A549 (cell line): Measurements from ENCODE around the gene ACOXL. TPM values are rescaled to one million over a fixed set of nuclear protein-coding genes. Genes with fewer than 3 reads are reported as not detected.

ENCODE experiments used
- ATAC-seq, 2 experiments: fragments of 200-7000 bp in 1 of 2; fragments of >200 bp in 1 of 2; cut with Nextera tagmentation in 1 of 2; cut with Tn5 transposase in 1 of 2; 3 replicates each; pipeline versions ENCODE4 v1.8.0 to v1.9.1; 2018 to 2020; ENCODE audit warnings: mild to moderate bottlenecking in 1 of 2, moderate library complexity in 1 of 2
- CTCF ChIA-PET: fragments of 300-600 bp; sonication (Branson Sonifier 250); formaldehyde crosslinking; extraction: SDS; loops from one replicate; lab custom pipeline; 2021; ENCODE audit warnings: antibody characterized with exemption, inconsistent platforms; lab: Yijun Ruan, JAX
- POLR2A ChIA-PET: fragments of 350-600 bp; formaldehyde crosslinking; extraction: SDS; loops from one replicate; lab custom pipeline; 2021; ENCODE audit warnings: antibody characterized with exemption, inconsistent platforms; lab: Yijun Ruan, JAX
- DNase-seq, 2 experiments: peaks; one replicate each; pipeline versions ENCODE4 v3.0.0 to v3.0.0-alpha.2; 2011 to 2016; ENCODE audit warnings: low read depth in 1 of 2, low spot score in 1 of 2
- FAIRE-seq: peaks from 2 replicates; lab custom pipeline; 2011; peaks lifted over from hg19 to GRCh38; lab: Jason Lieb, UNC
- H3K27ac ChIP-seq, 2 experiments: fragments of >200 bp; sonication (Bioruptor Twin); formaldehyde crosslinking; 3 replicates each; pipeline ENCODE4 v1.5.1; 2016 to 2017
- H3K4me1 ChIP-seq: fragments of >200 bp; sonication (Bioruptor Twin); formaldehyde crosslinking; 3 replicates; pipeline ENCODE4 v1.6.1; 2016
- H3K4me2 ChIP-seq: fragments of >200 bp; sonication (Bioruptor Twin); formaldehyde crosslinking; 3 replicates; pipeline ENCODE4 v1.6.1; 2016
- H3K4me3 ChIP-seq: fragments of >200 bp; sonication (Bioruptor Twin); formaldehyde crosslinking; 3 replicates; pipeline ENCODE4 v1.5.1; 2016
- H3K9me3 ChIP-seq: fragments of >200 bp; sonication (Bioruptor Twin); formaldehyde crosslinking; 3 replicates; pipeline ENCODE4 v1.6.1; 2016
- ATOH8 ChIP-seq: fragments of 250-450 bp; sonication (Bioruptor Pico); IDR thresholded peaks from 2 replicates; pipeline ENCODE4 v1.5.0; 2020; ENCODE audit warnings: low read depth, mild to moderate bottlenecking, moderate library complexity
- CEBPB ChIP-seq, 2 experiments: fragments of >200 bp in 1 of 2; sonication (Bioruptor Twin) in 1 of 2; formaldehyde crosslinking in 1 of 2; IDR thresholded peaks; 2 replicates each; pipeline ENCODE4 v1.6.1; 2012 to 2016
- CTCF ChIP-seq: fragments of >200 bp; sonication (Bioruptor Twin); formaldehyde crosslinking; IDR thresholded peaks from 3 replicates; pipeline ENCODE4 v1.5.1; 2016
- E2F6 ChIP-seq: IDR thresholded peaks from 2 replicates; pipeline ENCODE4 v1.6.1; 2012; ENCODE audit warnings: low read depth, borderline replicate concordance
- ELK1 ChIP-seq: fragments of 150-350 bp; IDR thresholded peaks from 2 replicates; pipeline ENCODE4 v1.6.1; 2014; ENCODE audit warnings: low read depth, mild to moderate bottlenecking, low read length
- ESRRA ChIP-seq: fragments of 150-350 bp; IDR thresholded peaks from 2 replicates; pipeline ENCODE4 v1.6.1; 2014; ENCODE audit warnings: mild to moderate bottlenecking, low read length, borderline replicate concordance
- FOSB ChIP-seq: fragments of 250-450 bp; sonication (Bioruptor Pico); IDR thresholded peaks from 2 replicates; pipeline ENCODE4 v1.5.0; 2020; ENCODE audit warnings: mild to moderate bottlenecking, moderate library complexity
- FOSL2 ChIP-seq, 2 experiments: fragments of 450-650 bp in 1 of 2; fragments of >200 bp in 1 of 2; sonication (Bioruptor Twin) in 1 of 2; formaldehyde crosslinking; IDR thresholded peaks; 2 replicates each; pipeline versions ENCODE4 v1.5.0 to v1.6.1; 2016 to 2020; ENCODE audit warnings: mild to moderate bottlenecking in 1 of 2, moderate library complexity in 1 of 2
- HES2 ChIP-seq: fragments of >200 bp; sonication (Bioruptor Twin); formaldehyde crosslinking; IDR thresholded peaks from 2 replicates; pipeline ENCODE4 v1.6.1; 2016
- HEYL ChIP-seq: fragments of 250-450 bp; sonication (Bioruptor Pico); IDR thresholded peaks from 2 replicates; pipeline ENCODE4 v1.8.0; 2021; ENCODE audit warnings: mild to moderate bottlenecking, moderate library complexity
- HOXA7 ChIP-seq: fragments of 250-450 bp; sonication (Bioruptor Pico); IDR thresholded peaks from 2 replicates; pipeline ENCODE4 v1.5.0; 2020; ENCODE audit warnings: mild to moderate bottlenecking, moderate library complexity
- HOXB5 ChIP-seq: fragments of 250-450 bp; sonication (Bioruptor Pico); IDR thresholded peaks from 2 replicates; pipeline ENCODE4 v1.5.0; 2020; ENCODE audit warnings: mild to moderate bottlenecking, moderate library complexity
- KDM1A ChIP-seq: fragments of 200-600 bp; sonication (generic); IDR thresholded peaks from 2 replicates; pipeline ENCODE4 v1.6.1; 2016; ENCODE audit warnings: low read depth, mild to moderate bottlenecking
- NR3C1 ChIP-seq: fragments of >200 bp; sonication (Bioruptor Twin); formaldehyde crosslinking; IDR thresholded peaks from 3 replicates; pipeline ENCODE4 v1.6.1; 2017
- POLR2A ChIP-seq: IDR thresholded peaks from 2 replicates; pipeline ENCODE4 v1.6.1; 2012; ENCODE audit warnings: mild to moderate bottlenecking, low read length
- POLR2AphosphoS2 ChIP-seq: conservative IDR thresholded peaks from 2 replicates; pipeline ENCODE4 v1.6.1; 2012; ENCODE audit warnings: low read length, improper control_type of control experiment, inconsistent platforms
- RAD21 ChIP-seq, 2 experiments: fragments of >200 bp in 1 of 2; sonication (Bioruptor Twin) in 1 of 2; formaldehyde crosslinking in 1 of 2; IDR thresholded peaks in 1 of 2; conservative IDR thresholded peaks in 1 of 2; 2 replicates in 1 of 2; 3 replicates in 1 of 2; pipeline ENCODE4 v1.6.1; 2012 to 2018; ENCODE audit warnings: inconsistent platforms in 1 of 2
- RCOR1 ChIP-seq: fragments of 150-350 bp; IDR thresholded peaks from 2 replicates; pipeline ENCODE4 v1.6.1; 2014; ENCODE audit warnings: antibody characterized with exemption, low read length, low read depth
- REST ChIP-seq: fragments of 200-600 bp; sonication (generic); IDR thresholded peaks from 2 replicates; pipeline ENCODE4 v1.6.1; 2016; ENCODE audit warnings: antibody characterized with exemption, mild to moderate bottlenecking, moderate library complexity
- RNF2 ChIP-seq: fragments of 200-600 bp; sonication (generic); IDR thresholded peaks from 2 replicates; pipeline ENCODE4 v1.6.1; 2016; ENCODE audit warnings: low read depth, mild to moderate bottlenecking, antibody characterized with exemption, moderate library complexity, borderline replicate concordance
- SMC3 ChIP-seq: fragments of >200 bp; sonication (Bioruptor Twin); formaldehyde crosslinking; IDR thresholded peaks from 3 replicates; pipeline ENCODE4 v1.6.1; 2018; ENCODE audit warnings: inconsistent platforms
- ZC3H11A ChIP-seq: fragments of 450-650 bp; IDR thresholded peaks from 2 replicates; pipeline ENCODE4 v1.6.1; 2014; ENCODE audit warnings: antibody characterized with exemption, mild to moderate bottlenecking
- WGBS: methylation state at CpG from one replicate; pipeline ENCODE4 v1.1.6; 2017; ENCODE audit errors: missing lambda C conversion rate; 5-methylcytosine and 5-hydroxymethylcytosine counted together
- polyA plus RNA-seq, 4 experiments: library from polyadenylated mRNA; depleted of rRNA in 3 of 4; stranded (reverse); fragments of >200 nt; fragmentation: RNase III in 1 of 4; extraction: RNeasy Plus Mini Kit Qiagen cat#74134 plus additional on column Dnase treatment in 1 of 4; gene quantifications; 2 replicates in 3 of 4; 3 replicates in 1 of 4; pipeline ENCODE4 v1.2.3, GENCODE V29; 2011 to 2017
- TF ChIP-seq, protein P1 (sequence below): IDR thresholded peaks from 2 replicates; pipeline ENCODE4 v1.6.1; 2012

The ACOXL gene
- polyA plus RNA-seq, 2 of the 4 experiments (the other 2 are of a cell fraction) = not detected

DNA sequence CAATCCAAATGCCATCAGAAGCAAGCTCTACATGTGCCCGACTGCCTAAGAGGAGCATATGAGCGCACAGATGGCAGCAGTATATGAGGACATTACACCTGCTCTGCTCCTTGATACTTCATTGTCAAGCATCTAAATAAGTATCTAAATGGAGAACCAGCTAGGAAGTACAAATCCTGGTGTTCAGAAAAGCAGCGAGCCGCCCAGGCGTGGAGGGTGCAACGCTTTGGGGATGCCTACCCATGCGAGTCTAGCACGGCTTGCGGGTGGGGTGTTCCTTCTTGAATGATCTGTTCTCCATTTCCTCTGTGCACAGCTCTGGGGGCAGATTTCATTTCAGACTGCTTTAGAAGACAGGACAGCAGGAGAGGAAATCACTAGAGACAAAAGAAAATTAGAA is 325.3 kb downstream of the ACOXL start:
- ATAC-seq = no peak
- no peaks in the 10 kb centered on the region for H3K4me1 ChIP-seq
- TF ChIP-seq KDM1A (no peak), CEBPB (IDR thresholded peaks at IDR 0.05) (no peak), HOXA7 (CRISPR knock-in tag) (no peak), POLR2AphosphoS2 (no peak), HEYL (CRISPR knock-in tag) (no peak), RNF2 (no peak), ESRRA (no peak), NR3C1 (no peak), SMC3 (no peak), RCOR1 (no peak), ATOH8 (no peak), ELK1 (no peak), FOSB (no peak), CTCF (no peak), RAD21 (conservative IDR thresholded peaks at IDR 0.05 in 1 of 2, IDR thresholded peaks at IDR 0.05 in 1 of 2) (no peak), HES2 (no peak), ZC3H11A (no peak), POLR2A (no peak)
- TF ChIP-seq, protein P1, sequence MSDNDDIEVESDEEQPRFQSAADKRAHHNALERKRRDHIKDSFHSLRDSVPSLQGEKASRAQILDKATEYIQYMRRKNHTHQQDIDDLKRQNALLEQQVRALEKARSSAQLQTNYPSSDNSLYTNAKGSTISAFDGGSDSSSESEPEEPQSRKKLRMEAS = no peak
- H3K27ac ChIP-seq = no peak overlapping the region
- H3K4me3 ChIP-seq = no peak overlapping the region
- CTCF ChIA-PET = interaction anchor here (1.0 to 1.2 kb wide), 4 partner anchors 10 to 245 kb away, joined by 3 to 5 read pairs (median 4); no protein-coding TSS in a partner anchor
- 67% methylated on average over 9 of the region's 9 CpGs for WGBS
- no peak for FAIRE-seq
- POLR2A ChIA-PET = no interaction called here
- no peak overlapping the region for H3K4me2 ChIP-seq
- no peak for DNase-seq
- H3K9me3 ChIP-seq = 0 out of 3 replicates have a peak, but pooled peaks cover 10% of the 10 kb centered on the region

- POLR2A ChIA-PET = no interaction called here
- Histone ChIP-seq H3K4me1 (no peaks in the 10 kb centered on the region), H3K9me3 (peaks cover 10% of the 10 kb centered on the region; the same call in 1 of the 3 replicates), H3K4me2 (no peak overlapping the region), H3K4me3 (no peak overlapping the region), H3K27ac (no peak overlapping the region)
- CTCF ChIA-PET = interaction anchor here (0.7 to 1.2 kb wide), 4 partner anchors 10 to 641 kb away, joined by 3 to 5 read pairs (median 4); no protein-coding TSS in a partner anchor
- DNase-seq (no peak), FAIRE-seq (no peak), ATAC-seq (no peak)
- 24% methylated on average over 5 of the region's 5 CpGs for WGBS
- TF ChIP-seq REST (no peak), E2F6 (no peak), HES2 (no peak), FOSB (no peak), SMC3 (no peak), ZC3H11A (no peak), HEYL (CRISPR knock-in tag) (no peak), HOXB5 (CRISPR knock-in tag) (no peak), FOSL2 (IDR thresholded peaks at IDR 0.05) (no peak), FOSL2 (CRISPR knock-in tag; IDR thresholded peaks at IDR 0.05) (no peak)
Observed at GRCh38 chr2:111058264-111058663, 325.9 kb downstream of the ACOXL start.
